GM19239 (cell line): Measurements from ENCODE around the gene DNASE1L1.
"Not testable (repeated sequence)": the region's sequence is repeated elsewhere in the genome, so short reads cannot be mapped to it uniquely, and the experiment has no call there.

Experiments
- DNase-seq: peaks from one replicate; pipeline ENCODE4 v3.0.0; 2011; ENCODE audit warnings: low spot score; ENCODE audit not compliant: insufficient read length
- FAIRE-seq: peaks from 2 replicates; lab custom pipeline; 2011; peaks lifted over from hg19 to GRCh38; lab: Jason Lieb, UNC

Gene DNASE1L1

GRCh38 chrX:154411981-154412340 lies 2.9 kb upstream of the DNASE1L1 start:
- FAIRE-seq (no peak), DNase-seq (peak; percentile 46)

GRCh38 chrX:154408659-154409221 lies 314 bp downstream of the DNASE1L1 start:
- no peak for FAIRE-seq
- no peak for DNase-seq

- no peak for FAIRE-seq
Observed at GRCh38 chrX:154404625-154405192, 4.3 kb downstream of the DNASE1L1 start.

GRCh38 chrX:154403858-154404257 lies 5.2 kb downstream of the DNASE1L1 start:
- DNase-seq (no peak), FAIRE-seq (no peak)

More at GRCh38 chrX:154404625-154405192, 4.3 kb downstream of the DNASE1L1 start:
- no peak for DNase-seq

GRCh38 chrX:154403192-154403591 lies 5.9 kb downstream of the DNASE1L1 start:
- FAIRE-seq = no peak
- no peak for DNase-seq

GRCh38 chrX:154402622-154403127 lies 6.4 kb downstream of the DNASE1L1 start:
- DNase-seq (no peak), FAIRE-seq (no peak)

- no peak for DNase-seq
- FAIRE-seq = no peak
Observed at GRCh38 chrX:154401918-154402621, 7.0 kb downstream of the DNASE1L1 start.

DNA sequence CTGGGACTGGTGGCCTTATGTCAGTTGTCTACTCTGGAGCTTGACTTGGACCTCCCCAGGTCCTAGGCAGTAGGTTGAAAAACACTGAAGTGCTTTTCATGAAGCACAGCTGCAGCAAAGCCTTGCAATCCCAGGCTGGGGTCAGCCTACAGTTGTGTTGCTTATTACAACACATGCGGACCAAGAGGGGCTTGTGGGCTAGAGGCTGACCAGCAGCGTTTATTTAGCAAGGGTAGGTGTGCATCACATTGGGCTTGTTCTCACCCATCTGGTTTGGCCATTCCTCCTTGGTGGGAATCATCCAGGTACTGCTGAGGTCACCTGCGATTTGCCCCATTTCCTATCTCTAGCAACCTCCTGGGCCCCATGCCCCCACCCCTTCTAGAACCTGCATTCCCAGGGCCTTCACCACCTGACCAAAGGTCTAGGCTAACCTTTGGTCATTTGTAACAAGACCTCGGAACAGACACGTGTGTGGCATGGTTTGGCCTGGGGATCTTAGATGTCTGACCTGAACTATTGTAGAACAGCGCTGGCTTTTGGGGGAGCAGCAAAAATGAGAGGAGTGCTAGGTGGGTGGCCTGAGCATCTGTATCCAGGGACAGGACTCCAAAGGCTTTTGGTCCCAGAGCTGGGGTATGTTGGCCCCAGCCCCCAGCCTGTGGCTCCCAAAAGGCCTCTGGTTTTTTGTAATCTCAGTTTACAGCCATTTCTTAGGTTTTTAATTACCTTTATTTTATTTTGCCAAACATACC lies 7.8 kb downstream of the DNASE1L1 start:
- no peak for FAIRE-seq

GRCh38 chrX:154400369-154400817 lies 8.7 kb downstream of the DNASE1L1 start:
- not testable (repeated sequence) for DNase-seq, FAIRE-seq

More for the DNA sequence above, 7.8 kb downstream of the DNASE1L1 start:
- DNase-seq = no peak

- DNase-seq (no peak), FAIRE-seq (peak; percentile 47)
Observed at GRCh38 chrX:154399527-154400368, 9.3 kb downstream of the DNASE1L1 start.

DNA sequence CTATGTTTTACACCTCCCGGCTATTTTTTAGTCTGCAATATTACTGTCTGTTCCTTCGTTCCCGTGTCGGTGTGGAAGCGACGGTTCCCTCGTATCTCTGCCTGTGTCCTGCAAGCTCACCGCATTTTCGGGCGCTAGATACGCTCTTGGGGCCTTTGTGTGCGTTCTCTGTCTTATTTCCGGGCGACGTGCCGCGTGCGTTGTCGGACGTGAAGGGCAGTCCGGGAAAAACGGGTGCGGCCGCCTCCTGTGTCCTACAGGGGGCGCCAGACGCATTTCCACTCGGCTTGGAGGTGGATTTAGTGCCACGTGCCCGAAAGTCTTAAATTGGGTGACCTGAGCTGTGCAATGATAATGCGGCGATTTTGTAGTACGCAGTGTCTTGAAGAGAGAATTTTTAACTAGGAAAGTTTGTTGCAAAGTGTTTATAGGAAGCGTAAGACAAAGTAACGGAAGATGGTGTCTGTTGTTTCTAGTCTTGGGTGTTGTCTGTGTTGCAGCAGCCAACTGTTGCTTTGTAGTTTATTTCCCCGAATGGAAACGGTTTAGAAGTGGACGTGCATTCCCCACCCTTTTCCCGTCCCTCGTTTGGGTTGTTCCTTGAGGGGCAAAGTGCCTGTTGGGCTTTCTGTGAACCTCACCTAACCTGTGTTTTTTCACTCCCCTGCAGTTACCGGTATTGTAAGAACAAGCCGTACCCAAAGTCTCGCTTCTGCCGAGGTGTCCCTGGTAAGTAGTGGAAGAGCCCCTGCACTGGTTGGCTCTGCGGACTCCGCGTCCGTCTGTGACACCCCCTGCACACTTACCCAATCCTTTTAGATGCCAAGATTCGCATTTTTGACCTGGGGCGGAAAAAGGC lies 10.2 kb downstream of the DNASE1L1 start:
- FAIRE-seq = no peak

GRCh38 chrX:154397888-154398667 lies 11.0 kb downstream of the DNASE1L1 start, which contains the start of gene RPL10:
TSS of gene RPL10 (plus strand) at chrX:154398377. CDS start at chrX:154398520, 143 bp downstream.
- peak; percentile 95 for FAIRE-seq

More for the DNA sequence above, 10.2 kb downstream of the DNASE1L1 start:
- DNase-seq = no peak

DNA sequence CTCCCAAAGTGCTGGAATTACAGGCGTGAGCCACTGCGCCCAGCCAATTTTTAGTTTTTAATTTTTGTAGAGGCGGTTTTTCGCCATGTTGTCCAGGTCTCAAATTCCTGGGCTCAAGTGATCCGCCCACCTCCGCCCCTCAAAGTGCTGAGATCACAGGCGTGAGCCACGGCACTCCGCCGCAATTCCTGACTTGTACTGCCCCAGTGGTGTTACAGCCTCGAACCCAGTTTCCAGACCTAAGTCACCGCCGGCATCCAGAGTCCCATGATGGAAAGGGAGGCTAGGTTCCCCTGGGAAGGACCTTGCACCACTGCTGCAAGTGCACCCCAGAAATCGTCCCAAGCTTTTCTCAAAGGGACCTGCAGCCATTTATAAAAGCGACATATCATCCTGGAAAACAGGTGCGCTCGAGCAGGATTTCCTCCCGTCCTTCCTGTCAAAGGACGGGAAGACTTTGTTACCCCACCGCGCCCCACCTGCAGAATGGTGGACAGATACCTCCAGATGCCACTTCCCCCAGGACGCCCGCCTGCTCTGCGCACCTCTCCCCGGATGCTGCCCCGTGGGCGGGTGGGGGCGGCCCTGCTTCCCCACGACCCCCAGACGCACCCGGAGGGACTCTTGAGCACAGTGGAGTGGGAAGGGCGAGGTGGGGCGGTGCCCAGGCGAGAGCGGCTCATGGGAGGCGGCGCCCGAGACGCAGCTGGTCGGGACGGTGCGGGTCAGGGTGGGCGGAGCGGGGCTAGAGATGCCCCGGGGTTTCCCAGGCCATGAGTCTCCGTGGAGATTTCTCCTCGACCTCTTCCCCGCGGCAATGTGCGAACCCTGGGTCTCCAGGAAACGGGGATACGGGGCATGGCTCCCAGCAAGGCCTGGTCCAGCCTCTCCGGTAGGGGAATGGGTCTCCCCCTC lies 11.8 kb downstream of the DNASE1L1 start:
- DNase-seq = no peak
- peak; percentile 82 for FAIRE-seq

More at GRCh38 chrX:154397888-154398667, 11.0 kb downstream of the DNASE1L1 start, which contains the start of gene RPL10:
- peak; percentile 73 for DNase-seq

- FAIRE-seq, DNase-seq: not testable (repeated sequence)
Observed at GRCh38 chrX:154396363-154396762, 12.7 kb downstream of the DNASE1L1 start.

DNA sequence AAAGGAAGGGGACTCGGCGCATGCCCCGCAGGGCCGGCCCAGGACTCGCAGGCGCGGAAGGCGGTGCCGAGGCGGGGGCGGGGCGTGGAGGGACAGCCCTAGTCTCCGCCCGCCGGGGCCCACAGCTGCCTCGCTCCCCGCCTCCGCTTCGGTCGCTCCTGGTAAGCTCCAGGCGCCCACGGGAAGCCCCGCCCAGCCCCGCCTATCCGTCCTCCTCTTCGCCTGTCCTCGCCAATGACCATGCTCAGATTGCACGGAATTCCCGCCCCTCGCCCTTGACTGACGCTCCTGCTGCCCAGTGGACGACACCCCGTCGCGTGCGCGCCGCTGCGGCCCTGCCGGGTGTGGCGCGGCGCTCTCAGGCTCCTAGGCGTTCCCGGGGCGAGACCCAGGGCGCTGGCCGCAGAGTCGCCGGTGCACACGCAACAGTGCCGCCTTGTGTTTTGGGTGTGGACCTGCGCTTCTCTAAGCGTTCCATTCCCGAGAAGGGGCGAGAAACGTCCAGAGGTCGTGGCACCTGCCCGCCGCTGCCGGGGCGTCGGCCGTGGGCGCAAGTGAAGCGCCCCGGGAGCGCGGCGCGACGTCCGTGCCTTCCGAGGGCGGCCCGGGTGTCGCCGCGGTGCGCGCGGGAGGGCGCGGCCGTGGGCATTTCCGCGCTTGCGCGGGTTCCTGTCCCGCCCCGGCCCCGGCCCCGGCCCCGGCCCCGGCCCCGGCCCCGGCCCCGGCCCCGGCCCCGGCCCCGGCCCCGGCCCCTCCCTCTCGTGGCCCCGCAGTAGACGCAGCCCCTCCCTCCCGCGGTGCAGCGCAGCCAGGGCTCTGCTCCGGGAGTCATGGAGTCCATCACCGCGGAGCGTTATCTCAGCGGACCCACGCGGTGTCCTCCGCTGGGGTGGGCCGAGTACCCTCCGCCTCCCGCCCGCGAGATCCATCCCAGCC lies 19.0 kb downstream of the DNASE1L1 start:
- not testable (repeated sequence) for DNase-seq
- FAIRE-seq = peak; percentile 95

DNA sequence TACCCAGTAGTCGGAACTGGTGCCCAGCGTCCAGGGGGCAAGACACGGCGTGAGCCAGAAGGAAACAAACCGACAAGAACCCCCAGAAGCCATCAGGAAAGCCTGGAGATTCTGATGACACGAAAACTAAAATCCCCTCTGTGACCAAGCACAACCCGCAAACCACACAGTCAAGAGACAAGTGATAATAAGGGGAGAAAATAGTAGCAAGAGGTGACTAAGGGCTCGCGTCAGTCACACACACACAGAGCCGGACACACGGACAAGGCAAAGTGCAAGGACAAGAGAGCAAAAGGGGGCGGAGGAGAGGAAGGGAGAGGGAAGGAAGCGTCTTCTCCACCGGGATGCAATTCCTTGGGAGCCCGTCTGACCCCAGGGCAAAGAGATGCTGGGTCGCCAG lies 20.4 kb downstream of the DNASE1L1 start:
- FAIRE-seq, DNase-seq: not testable (repeated sequence)
